H9 (cell line): Measurements from ENCODE around the gene SSRP1. TPM values are rescaled to one million over a fixed set of nuclear protein-coding genes. Genes with fewer than 3 reads are reported as not detected.

ENCODE experiments used
- DNase-seq: peaks from one replicate; pipeline ENCODE4 v3.0.0-alpha.2; 2017
- H2AFZ ChIP-seq: one replicate; pipeline ENCODE4 v1.6.1; 2013; ENCODE audit warnings: mild to moderate bottlenecking, low read length, control low read depth, moderate library complexity
- H2AK5ac ChIP-seq: 2 replicates; pipeline ENCODE4 v1.6.1; 2013; ENCODE audit warnings: low read length, control low read depth, mixed read lengths; ENCODE audit not compliant: insufficient read length
- H2BK120ac ChIP-seq: one replicate; pipeline ENCODE4 v1.6.1; 2013; ENCODE audit warnings: low read depth, mild to moderate bottlenecking, low read length, control low read depth, inconsistent platforms; ENCODE audit not compliant: poor library complexity, severe bottlenecking
- H2BK12ac ChIP-seq: 2 replicates; pipeline ENCODE4 v1.6.1; 2013; ENCODE audit warnings: low read length, control low read depth, mixed read lengths, low read depth; ENCODE audit not compliant: insufficient read length
- H2BK15ac ChIP-seq: 2 replicates; pipeline ENCODE4 v1.6.1; 2013; ENCODE audit warnings: low read depth, low read length, control low read depth
- H2BK20ac ChIP-seq: one replicate; pipeline ENCODE4 v1.6.1; 2013; ENCODE audit warnings: low read depth, mild to moderate bottlenecking, low read length, control low read depth, inconsistent platforms; ENCODE audit not compliant: poor library complexity, severe bottlenecking
- H2BK5ac ChIP-seq: 2 replicates; pipeline ENCODE4 v1.6.1; 2013; ENCODE audit warnings: low read length, control low read depth, mixed read lengths; ENCODE audit not compliant: insufficient read length
- H3K14ac ChIP-seq: 2 replicates; pipeline ENCODE4 v1.6.1; 2013; ENCODE audit warnings: low read length, control low read depth; ENCODE audit not compliant: insufficient read depth
- H3K18ac ChIP-seq: 2 replicates; pipeline ENCODE4 v1.6.1; 2013; ENCODE audit warnings: low read depth, mild to moderate bottlenecking, mixed read lengths, low read length, control low read depth; ENCODE audit not compliant: insufficient read length
- H3K23ac ChIP-seq: 2 replicates; pipeline ENCODE4 v1.6.1; 2013; ENCODE audit warnings: low read length, control low read depth, mixed read lengths, low read depth; ENCODE audit not compliant: insufficient read length
- H3K23me2 ChIP-seq: 2 replicates; pipeline ENCODE4 v1.6.1; 2013; ENCODE audit warnings: low read depth, mild to moderate bottlenecking, mixed read lengths, low read length, control low read depth; ENCODE audit not compliant: insufficient read length, poor library complexity, severe bottlenecking
- H3K27ac ChIP-seq: 2 replicates; pipeline ENCODE4 v1.5.1; 2013; ENCODE audit warnings: low read length, control low read depth, mixed read lengths, low read depth; ENCODE audit not compliant: insufficient read length
- H3K27me3 ChIP-seq: 2 replicates; pipeline ENCODE4 v1.6.1; 2013; ENCODE audit warnings: low read length, control low read depth, inconsistent platforms; ENCODE audit not compliant: insufficient read depth
- H3K4ac ChIP-seq: 2 replicates; pipeline ENCODE4 v1.6.1; 2013; ENCODE audit warnings: low read depth, mild to moderate bottlenecking, control low read depth, inconsistent platforms, low read length, moderate library complexity
- H3K4me1 ChIP-seq: 2 replicates; pipeline ENCODE4 v1.6.1; 2013; ENCODE audit warnings: low read length, control low read depth, inconsistent platforms; ENCODE audit not compliant: insufficient read depth
- H3K4me2 ChIP-seq: 2 replicates; pipeline ENCODE4 v1.6.1; 2013; ENCODE audit warnings: low read length, control low read depth, mixed read lengths; ENCODE audit not compliant: insufficient read length, insufficient read depth
- H3K56ac ChIP-seq: 2 replicates; pipeline ENCODE4 v1.6.1; 2013; ENCODE audit warnings: low read depth, mild to moderate bottlenecking, mixed read lengths, low read length, control low read depth; ENCODE audit not compliant: insufficient read length
- H3K79me1 ChIP-seq: 2 replicates; pipeline ENCODE4 v1.6.1; 2013; ENCODE audit warnings: low read depth, mild to moderate bottlenecking, moderate library complexity, low read length, control low read depth, inconsistent platforms; ENCODE audit not compliant: insufficient read depth, poor library complexity, severe bottlenecking
- H3K79me2 ChIP-seq: 2 replicates; pipeline ENCODE4 v1.6.1; 2013; ENCODE audit warnings: low read length, control low read depth, inconsistent platforms; ENCODE audit not compliant: insufficient read depth
- H3K9ac ChIP-seq: 2 replicates; pipeline ENCODE4 v1.6.1; 2013; ENCODE audit warnings: low read length, control low read depth, mixed read lengths; ENCODE audit not compliant: insufficient read length; ENCODE audit errors: extremely low read depth
- H3K9me3 ChIP-seq: one replicate; pipeline ENCODE4 v1.6.1; 2013; ENCODE audit warnings: low read depth, low read length, inconsistent platforms; ENCODE audit not compliant: control insufficient read depth
- H3T11ph ChIP-seq: one replicate; pipeline ENCODE4 v1.6.1; 2013; ENCODE audit warnings: mild to moderate bottlenecking, low read length, control low read depth, inconsistent platforms
- H4K20me1 ChIP-seq: one replicate; pipeline ENCODE4 v1.6.1; 2013; ENCODE audit not compliant: control insufficient read depth, insufficient read length, insufficient read depth
- H4K5ac ChIP-seq: 2 replicates; pipeline ENCODE4 v1.6.1; 2013; ENCODE audit warnings: low read depth, mild to moderate bottlenecking, mixed read lengths, low read length, control low read depth; ENCODE audit not compliant: insufficient read length
- H4K8ac ChIP-seq: replicated peaks from 2 replicates; pipeline ENCODE4 v1.6.1; 2013; ENCODE audit warnings: low read length, control low read depth, mixed read lengths, low read depth; ENCODE audit not compliant: insufficient read length
- H4K91ac ChIP-seq: 2 replicates; pipeline ENCODE4 v1.6.1; 2013; ENCODE audit warnings: low read depth, mild to moderate bottlenecking, moderate library complexity, mixed read lengths, low read length, control low read depth; ENCODE audit not compliant: insufficient read length
- H3K27ac Mint-ChIP-seq, 3 experiments: 2 replicates in 2 of 3; 3 replicates in 1 of 3; pipeline ENCODE4 v1.8.0; 2020 to 2021; ENCODE audit warnings: mixed read lengths in 3 of 3, mild to moderate bottlenecking in 1 of 3, moderate library complexity in 1 of 3
- H3K27me3 Mint-ChIP-seq: 2 replicates; pipeline ENCODE4 v1.8.0; 2021; ENCODE audit warnings: low read depth, mild to moderate bottlenecking, moderate library complexity, mixed read lengths
- H3K36me3 Mint-ChIP-seq, 3 experiments: 2 replicates in 2 of 3; 3 replicates in 1 of 3; pipeline ENCODE4 v1.8.0; 2020 to 2021; ENCODE audit warnings: low read depth in 3 of 3, mixed read lengths in 3 of 3; ENCODE audit not compliant: insufficient read depth in 1 of 3
- H3K4me1 Mint-ChIP-seq, 2 experiments: 2 replicates each; pipeline ENCODE4 v1.8.0; 2020; ENCODE audit warnings: mixed read lengths in 2 of 2
- H3K4me3 Mint-ChIP-seq, 2 experiments: 2 replicates in 1 of 2; 3 replicates in 1 of 2; pipeline ENCODE4 v1.8.0; 2020 to 2021; ENCODE audit warnings: mild to moderate bottlenecking in 2 of 2, mixed read lengths in 2 of 2, moderate library complexity in 1 of 2
- H3K9me3 Mint-ChIP-seq, 2 experiments: 2 replicates in 1 of 2; 3 replicates in 1 of 2; pipeline ENCODE4 v1.8.0; 2020; ENCODE audit warnings: mild to moderate bottlenecking in 2 of 2, mixed read lengths in 2 of 2, moderate library complexity in 1 of 2
- WGBS: extraction: QIAGEN DNeasy Blood & Tissue Kit; methylation state at CpG from one replicate; pipeline ENCODE4 v1.1.7; 2013; ENCODE audit warnings: missing lambda C conversion rate, low lambda C conversion rate, mixed read lengths; ENCODE audit not compliant: insufficient read length; ENCODE audit errors: extremely low coverage; 5-methylcytosine and 5-hydroxymethylcytosine counted together
- total RNA-seq: library from RNA; stranded (reverse); gene quantifications from 2 replicates; pipeline ENCODE4 v1.2.1, GENCODE V29; 2021
- TF ChIP-seq, protein P1 (sequence below): fragments of 200-600 bp; sonication (generic); conservative IDR thresholded peaks from 3 replicates; pipeline ENCODE4 v1.8.0; 2021; ENCODE audit warnings: antibody characterized with exemption, mild to moderate bottlenecking

The SSRP1 gene
- total RNA-seq, 1 experiment from 2014 or later = 202 TPM

- TF ChIP-seq, protein P1, sequence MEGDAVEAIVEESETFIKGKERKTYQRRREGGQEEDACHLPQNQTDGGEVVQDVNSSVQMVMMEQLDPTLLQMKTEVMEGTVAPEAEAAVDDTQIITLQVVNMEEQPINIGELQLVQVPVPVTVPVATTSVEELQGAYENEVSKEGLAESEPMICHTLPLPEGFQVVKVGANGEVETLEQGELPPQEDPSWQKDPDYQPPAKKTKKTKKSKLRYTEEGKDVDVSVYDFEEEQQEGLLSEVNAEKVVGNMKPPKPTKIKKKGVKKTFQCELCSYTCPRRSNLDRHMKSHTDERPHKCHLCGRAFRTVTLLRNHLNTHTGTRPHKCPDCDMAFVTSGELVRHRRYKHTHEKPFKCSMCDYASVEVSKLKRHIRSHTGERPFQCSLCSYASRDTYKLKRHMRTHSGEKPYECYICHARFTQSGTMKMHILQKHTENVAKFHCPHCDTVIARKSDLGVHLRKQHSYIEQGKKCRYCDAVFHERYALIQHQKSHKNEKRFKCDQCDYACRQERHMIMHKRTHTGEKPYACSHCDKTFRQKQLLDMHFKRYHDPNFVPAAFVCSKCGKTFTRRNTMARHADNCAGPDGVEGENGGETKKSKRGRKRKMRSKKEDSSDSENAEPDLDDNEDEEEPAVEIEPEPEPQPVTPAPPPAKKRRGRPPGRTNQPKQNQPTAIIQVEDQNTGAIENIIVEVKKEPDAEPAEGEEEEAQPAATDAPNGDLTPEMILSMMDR = no peak
- no peak overlapping the region for H4K5ac ChIP-seq
- H2BK12ac ChIP-seq = no peak overlapping the region
- H3K4me1 ChIP-seq = no peaks in the 10 kb centered on the region
- H3K4me2 ChIP-seq = no peak overlapping the region
- peaks cover 5% of the 10 kb centered on the region for H3K23me2 ChIP-seq
- peaks cover 0 to under 1% of the 10 kb centered on the region in 2 experiments; a peak in 1 of 5 replicates for H3K9me3 Mint-ChIP-seq
- H3K9me3 ChIP-seq = no peaks in the 10 kb centered on the region
- no peak overlapping the region for H3K27ac ChIP-seq
- no peaks in the 10 kb centered on the region for H3K79me1 ChIP-seq
- H3K56ac ChIP-seq = no peak overlapping the region
- H3T11ph ChIP-seq = no peak overlapping the region
- no peak overlapping the region for H3K4ac ChIP-seq
- H4K20me1 ChIP-seq = no peaks in the 10 kb centered on the region
- no peak overlapping the region for H4K8ac ChIP-seq
- no peak overlapping the region for H2BK20ac ChIP-seq
- H4K91ac ChIP-seq = no peak overlapping the region
- H2BK15ac ChIP-seq = no peak overlapping the region
- no peak overlapping the region for H3K4me3 Mint-ChIP-seq
- H3K36me3 Mint-ChIP-seq = no peaks in the 10 kb centered on the region; a peak in 1 of 7 replicates
- no peaks in the 10 kb centered on the region for H3K27me3 ChIP-seq
- no peak overlapping the region for H3K14ac ChIP-seq
- H3K27ac Mint-ChIP-seq = no peak overlapping the region
- peaks cover 34 to 45% of the 10 kb centered on the region in 2 experiments for H3K4me1 Mint-ChIP-seq
- no peak overlapping the region for H2AFZ ChIP-seq
- H2AK5ac ChIP-seq = no peak overlapping the region
- H3K27me3 Mint-ChIP-seq = peaks cover 42% of the 10 kb centered on the region
- DNase-seq = no peak
- no peak overlapping the region for H3K23ac ChIP-seq
- H3K9ac ChIP-seq = no peak overlapping the region
- no CpG with 5 or more reads among the region's 10 CpGs for WGBS
- no peaks in the 10 kb centered on the region for H3K79me2 ChIP-seq
- H2BK5ac ChIP-seq = no peak overlapping the region
- H3K18ac ChIP-seq = no peak overlapping the region
- H2BK120ac ChIP-seq = no peak overlapping the region
Observed at GRCh38 chr11:57344826-57345225, 9.1 kb upstream of the SSRP1 start.
